Measurements from ENCODE around the gene DHRS4L2. TPM values are rescaled to one million over a fixed set of nuclear protein-coding genes. Genes with fewer than 3 reads are reported as not detected.
"Not testable (repeated sequence)": the region's sequence is repeated elsewhere in the genome, so short reads cannot be mapped to it uniquely, and the experiment has no call there.

Gene DHRS4L2
- total RNA-seq, 2 donors from 2014 or later, result 13.5 to 22.1 TPM

- peak; percentile 70 to 79 for DNase-seq (ENCODE audit: low spot score in 2 of 2)
- H3K9me3 Mint-ChIP-seq, result peaks cover 3 to 9% of the 10 kb centered on the region in 2 donors
- peak overlapping the region; percentile 89 to 92 for H3K27ac Mint-ChIP-seq
- ATAC-seq, result peak; percentile 91 to 92
- peaks cover under 1 to 2% of the 10 kb centered on the region in 2 donors for H3K36me3 Mint-ChIP-seq
These were observed 47.6 kb downstream of the DHRS4L2 start for GRCh38 chr14:24036169-24036962.

DNA sequence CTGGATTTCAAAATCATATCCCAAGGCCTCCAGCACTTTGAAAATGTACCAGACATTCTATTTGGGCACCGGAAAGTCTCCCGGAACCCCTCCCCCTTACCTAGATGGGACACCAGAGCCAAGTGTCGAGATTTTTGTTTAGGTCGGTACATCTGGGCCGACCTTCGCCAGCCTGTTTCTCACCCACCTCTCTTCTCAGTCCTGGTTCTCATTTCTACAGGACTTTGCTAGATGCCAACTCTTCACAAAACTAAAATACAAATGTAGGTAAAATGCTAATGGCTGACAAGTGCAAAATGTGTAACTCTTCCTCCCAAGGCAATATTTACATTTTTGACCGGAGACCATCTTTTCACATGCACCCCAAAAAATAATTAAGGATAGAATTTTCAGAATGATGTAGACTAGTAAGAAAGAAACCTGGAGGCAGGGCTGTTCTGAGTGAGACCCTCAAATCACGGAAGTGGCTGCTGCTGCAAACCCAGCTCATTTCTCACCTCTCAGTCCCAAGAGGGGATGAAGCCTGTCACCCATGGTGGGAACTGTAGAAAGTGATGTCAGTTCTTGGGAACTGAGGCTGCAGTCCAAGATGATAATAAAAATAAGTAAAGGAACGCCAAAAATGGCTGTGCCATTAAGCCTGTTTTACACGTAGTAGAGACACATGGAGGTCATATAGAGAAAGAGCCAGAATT is 48.4 kb downstream of the DHRS4L2 start:
- H3K36me3 Mint-ChIP-seq; H3K9me3 Mint-ChIP-seq; DNase-seq (ENCODE audit: low spot score in 2 of 2): not testable (repeated sequence)
- H3K27ac Mint-ChIP-seq, result peak overlapping the region; percentile 89 to 92
- peak in 1 of 2 donors; percentile 3 for ATAC-seq

DNA sequence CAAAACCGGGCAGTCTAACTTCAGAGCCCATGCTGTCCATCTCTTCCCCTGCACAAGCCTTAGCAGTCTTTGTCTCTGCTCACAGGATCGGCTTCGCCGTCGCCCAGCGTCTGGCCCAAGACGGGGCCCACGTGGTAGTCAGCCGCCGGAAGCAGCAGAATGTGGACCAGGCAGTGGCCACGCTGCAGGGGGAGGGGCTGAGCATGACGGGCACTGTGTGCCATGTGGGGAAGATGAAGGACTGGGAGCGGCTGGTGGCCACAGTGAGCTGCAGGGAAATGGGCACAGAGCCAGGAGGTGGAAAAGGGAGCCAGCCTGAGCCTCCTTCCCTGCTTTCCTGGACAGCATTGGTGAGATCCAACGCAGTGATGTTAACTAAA is 48.9 kb downstream of the DHRS4L2 start:
- Mint-ChIP-seq H3K9me3 (peaks cover 0 to under 1% of the 10 kb centered on the region in 2 donors), H3K36me3 (no peaks in the 10 kb centered on the region), H3K27ac (no peak overlapping the region)
- no peak for ATAC-seq
- no peak for DNase-seq (ENCODE audit: low spot score in 2 of 2)

DNA sequence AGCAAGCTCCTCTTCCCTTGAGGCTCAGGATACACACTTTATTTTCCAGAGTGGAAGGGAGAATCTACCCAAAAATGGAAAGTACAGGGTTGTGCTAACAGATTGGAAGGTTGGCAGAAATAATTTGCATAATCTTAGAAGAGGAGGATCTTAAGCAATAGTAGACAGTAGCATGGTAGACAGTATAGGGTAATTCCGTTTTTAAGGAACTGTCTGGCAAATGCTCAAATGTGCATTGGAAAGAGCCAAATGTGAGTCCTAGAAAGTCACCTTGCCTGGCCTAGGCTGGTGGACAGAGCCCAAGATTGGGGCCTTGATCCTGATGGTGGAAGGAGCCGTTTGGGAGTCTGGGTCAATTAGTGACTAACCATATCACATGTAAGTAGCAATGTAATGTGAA is 50.0 kb downstream of the DHRS4L2 start:
- Mint-ChIP-seq H3K9me3 (no peaks in the 10 kb centered on the region), H3K27ac (peak overlapping the region in 1 of 2 donors; percentile 62), H3K36me3 (no peaks in the 10 kb centered on the region)
- DNase-seq (ENCODE audit: low spot score in 2 of 2) (no peak), ATAC-seq (no peak)

DNA sequence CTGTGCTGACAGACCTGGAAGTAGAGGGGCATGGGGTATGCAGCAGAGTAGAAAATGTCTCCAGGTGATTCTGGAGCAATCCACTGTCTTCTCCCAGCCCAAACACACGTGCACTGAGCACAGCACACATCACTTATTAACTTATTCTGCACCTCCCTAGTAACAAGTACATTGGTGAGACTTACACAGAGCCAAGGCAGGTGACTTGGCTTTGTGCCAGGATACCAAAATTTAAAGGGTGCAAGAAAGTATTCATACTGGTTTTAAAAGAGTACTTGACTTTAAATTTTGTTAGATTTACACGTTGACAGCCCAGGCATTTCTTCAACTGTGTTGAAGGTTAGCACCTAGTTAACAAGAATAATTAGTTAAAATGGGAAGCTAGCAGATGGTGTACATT is 52.0 kb downstream of the DHRS4L2 start:
- DNase-seq (ENCODE audit: low spot score in 2 of 2) (no peak), ATAC-seq (no peak)
- Mint-ChIP-seq H3K27ac (no peak overlapping the region), H3K9me3 (no peaks in the 10 kb centered on the region), H3K36me3 (no peaks in the 10 kb centered on the region)

DNA sequence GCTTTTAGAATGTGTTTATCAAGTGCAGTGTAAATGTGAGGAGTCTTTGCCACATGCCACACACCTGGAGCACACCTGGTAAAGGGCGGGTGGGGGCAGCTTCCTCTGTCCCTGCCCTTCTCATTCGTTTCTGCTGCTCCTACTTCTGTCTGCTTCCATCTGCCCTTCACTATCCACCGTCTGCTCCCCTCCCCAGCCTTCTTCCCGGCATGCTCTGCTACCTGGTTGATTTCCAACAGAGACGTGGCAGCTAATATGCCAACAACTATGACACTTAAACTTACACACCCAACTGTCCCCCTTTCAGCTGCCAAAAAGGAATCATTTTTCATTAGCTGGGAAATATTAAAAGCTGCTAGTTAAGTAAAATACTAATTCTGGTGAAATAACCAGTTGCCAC is 54.0 kb downstream of the DHRS4L2 start:
- no peaks in the 10 kb centered on the region for H3K36me3 Mint-ChIP-seq
- DNase-seq (ENCODE audit: low spot score in 2 of 2), result no peak
- no peak for ATAC-seq
- H3K9me3 Mint-ChIP-seq, result no peaks in the 10 kb centered on the region
- no peak overlapping the region for H3K27ac Mint-ChIP-seq

DNA sequence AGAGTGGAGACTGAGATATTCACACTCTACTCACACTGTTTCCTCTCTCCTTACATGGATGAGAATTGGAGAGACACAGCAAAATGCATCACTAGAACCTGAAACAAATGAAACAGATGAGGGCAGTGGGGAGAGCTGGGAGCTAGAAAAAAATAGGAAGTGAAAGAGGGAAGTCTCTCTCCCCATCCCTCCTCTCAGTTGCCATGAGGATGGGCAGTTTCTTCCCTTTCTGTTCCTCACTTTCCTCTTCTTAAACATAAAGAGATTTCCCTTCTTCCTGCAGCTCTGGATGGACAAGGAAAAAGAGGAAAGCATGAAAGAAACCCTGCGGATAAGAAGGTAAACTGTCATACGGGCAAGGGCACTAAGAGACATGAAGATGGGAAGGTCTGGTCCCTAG is 60.3 kb downstream of the DHRS4L2 start:
- not testable (repeated sequence) for H3K9me3 Mint-ChIP-seq; DNase-seq (ENCODE audit: low spot score in 2 of 2); H3K36me3 Mint-ChIP-seq; H3K27ac Mint-ChIP-seq; ATAC-seq

- not testable (repeated sequence) for H3K36me3 Mint-ChIP-seq; H3K27ac Mint-ChIP-seq; H3K9me3 Mint-ChIP-seq; ATAC-seq; DNase-seq (ENCODE audit: low spot score in 2 of 2)
These were observed 62.0 kb downstream of the DHRS4L2 start for GRCh38 chr14:24050753-24051152.

DNA sequence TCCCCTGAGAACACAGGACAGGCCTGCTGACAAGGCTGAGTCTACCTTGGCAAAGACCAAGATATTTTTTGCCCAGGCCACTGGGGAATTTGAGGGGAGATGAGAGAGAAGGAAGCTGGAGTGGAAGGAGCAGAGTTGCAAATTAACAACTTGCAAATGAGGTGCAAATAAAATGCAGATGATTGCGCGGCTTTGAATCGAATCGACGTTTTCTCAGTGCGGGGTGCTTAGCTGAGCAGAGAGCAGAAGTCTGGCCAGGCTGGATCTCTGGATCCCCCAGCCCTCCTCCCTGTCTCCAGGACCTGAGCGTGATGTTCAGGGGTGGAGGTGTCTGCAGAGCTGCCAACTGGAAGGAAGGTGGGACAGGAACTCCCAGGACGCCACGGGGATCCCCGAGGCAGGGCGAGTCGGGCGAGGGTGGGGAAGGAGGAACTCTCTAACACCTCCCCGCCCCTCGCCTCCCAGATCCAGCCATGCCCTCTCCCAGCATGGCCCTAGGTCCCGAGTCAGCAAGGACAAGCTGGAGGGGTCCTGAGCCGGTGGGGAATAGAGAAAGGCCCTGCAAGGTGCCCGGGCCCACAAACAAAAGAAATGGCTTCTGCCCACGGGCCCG is 62.6 kb downstream of the DHRS4L2 start:
- Mint-ChIP-seq H3K9me3 (no peaks in the 10 kb centered on the region), H3K27ac (no peak overlapping the region), H3K36me3 (peaks cover 0 to 7% of the 10 kb centered on the region in 2 donors)
- DNase-seq (ENCODE audit: low spot score in 2 of 2) (no peak), ATAC-seq (no peak)

DNA sequence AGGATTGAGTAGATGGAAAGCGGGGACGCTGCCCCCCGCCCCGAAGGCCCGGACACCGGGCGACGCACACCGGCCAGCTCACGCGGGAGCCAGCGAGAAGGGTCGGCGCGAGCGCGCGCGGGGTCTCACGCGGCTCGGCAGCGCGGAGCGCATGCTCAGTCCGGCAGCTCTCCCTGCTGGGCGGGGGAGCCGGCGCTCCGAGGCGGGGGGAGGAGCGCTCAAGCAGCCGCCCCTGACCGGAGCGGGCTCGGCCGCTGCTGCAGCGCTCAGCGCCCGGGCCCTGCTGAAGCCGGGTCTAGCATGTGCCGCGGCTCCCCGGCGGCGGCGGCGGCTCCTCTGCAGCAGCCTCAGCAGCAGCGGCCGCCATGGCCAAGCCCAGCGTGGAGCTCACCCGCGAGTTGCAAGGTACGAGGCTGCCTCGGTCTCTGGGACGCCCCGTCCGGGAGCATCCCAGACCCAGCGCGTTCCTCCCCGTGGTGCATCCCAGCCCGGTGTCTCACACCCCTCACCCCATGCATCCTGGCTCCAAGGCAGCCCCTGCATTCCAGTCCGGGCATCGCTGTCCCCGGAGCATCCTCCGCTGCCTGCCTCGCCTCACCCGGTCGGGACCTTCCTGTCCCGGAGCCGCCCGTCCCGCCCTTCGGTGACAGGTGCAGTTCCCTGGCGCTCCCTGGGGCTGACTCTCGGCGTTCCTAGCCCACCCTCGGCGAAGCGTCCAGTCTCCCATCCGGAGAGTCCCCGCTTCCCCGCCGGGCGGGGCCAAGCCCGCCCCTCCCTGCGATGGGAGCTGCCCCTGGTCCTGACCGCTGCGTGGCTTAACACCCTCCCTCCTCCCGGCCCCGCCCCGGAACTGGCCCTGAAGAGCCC is 63.3 kb downstream of the DHRS4L2 start, which contains the start of gene CARMIL3:
Gene CARMIL3, plus strand, starts transcription at position 221 of the 867 bp plus-strand sequence. Its CDS starts 145 bp downstream, at position 366.
- Mint-ChIP-seq H3K27ac (peak within 1 kb of the TSS; percentile 40 to 73), H3K9me3 (no peaks in the 10 kb centered on the region), H3K36me3 (peaks cover 0 to 7% of the 10 kb centered on the region in 2 donors)
- peak in 1 of 2 donors; percentile 68 for DNase-seq (ENCODE audit: low spot score in 2 of 2)
- ATAC-seq, result peak; percentile 58 to 67

- H3K9me3 Mint-ChIP-seq, result no peaks in the 10 kb centered on the region
- H3K27ac Mint-ChIP-seq, result peak overlapping the region; percentile 40 to 73
- peaks cover 0 to 7% of the 10 kb centered on the region in 2 donors for H3K36me3 Mint-ChIP-seq
- DNase-seq (ENCODE audit: low spot score in 2 of 2), result peak; percentile 57 to 73
- peak; percentile 88 for ATAC-seq
These were observed 64.2 kb downstream of the DHRS4L2 start for GRCh38 chr14:24052656-24053547.

DNA sequence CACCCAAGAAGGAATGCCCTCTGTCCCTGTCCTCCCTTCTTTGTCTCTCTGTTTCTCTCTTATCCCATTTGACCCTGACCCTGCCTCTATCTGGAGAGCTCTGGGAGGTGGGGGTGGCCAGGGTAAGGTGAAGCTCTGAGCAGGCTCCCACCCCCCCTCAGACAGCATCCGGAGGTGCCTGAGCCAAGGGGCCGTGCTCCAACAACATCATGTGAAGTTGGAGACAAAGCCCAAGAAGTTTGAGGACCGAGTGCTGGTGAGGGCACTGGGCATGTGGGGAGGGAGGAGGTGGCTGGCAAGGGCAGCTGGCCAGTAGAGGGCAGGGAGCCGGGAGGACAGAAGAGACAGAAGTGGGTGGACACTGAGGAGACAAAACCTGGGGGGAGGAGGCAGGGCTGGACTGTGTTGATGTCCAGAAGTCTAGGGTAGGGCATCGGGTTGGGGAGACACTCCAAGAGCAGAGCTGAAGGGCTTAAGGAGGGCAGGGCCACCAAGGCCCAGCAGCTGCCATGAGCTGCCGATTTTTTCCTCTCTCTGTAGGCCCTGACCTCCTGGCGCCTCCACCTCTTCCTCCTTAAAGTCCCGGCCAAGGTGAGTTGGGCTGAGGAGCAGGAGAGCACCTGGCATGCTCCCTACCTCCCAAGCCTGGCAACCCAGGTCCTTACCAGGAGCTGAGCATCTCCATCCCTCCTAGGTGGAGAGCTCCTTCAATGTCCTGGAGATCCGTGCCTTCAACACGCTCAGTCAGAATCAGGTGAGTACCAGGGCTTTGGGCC is 65.0 kb downstream of the DHRS4L2 start:
- DNase-seq (ENCODE audit: low spot score in 2 of 2) (no peak), ATAC-seq (no peak)
- Mint-ChIP-seq H3K36me3 (peaks cover 0 to 7% of the 10 kb centered on the region in 2 donors), H3K9me3 (no peaks in the 10 kb centered on the region), H3K27ac (peak overlapping the region in 1 of 2 donors; percentile 73)

GRCh38 chr14:24054324-24054641 is 65.6 kb downstream of the DHRS4L2 start:
- ATAC-seq (no peak), DNase-seq (ENCODE audit: low spot score in 2 of 2) (no peak)
- Mint-ChIP-seq H3K9me3 (no peaks in the 10 kb centered on the region), H3K36me3 (peaks cover 0 to 7% of the 10 kb centered on the region in 2 donors), H3K27ac (peak overlapping the region in 1 of 2 donors; percentile 73)

DNA sequence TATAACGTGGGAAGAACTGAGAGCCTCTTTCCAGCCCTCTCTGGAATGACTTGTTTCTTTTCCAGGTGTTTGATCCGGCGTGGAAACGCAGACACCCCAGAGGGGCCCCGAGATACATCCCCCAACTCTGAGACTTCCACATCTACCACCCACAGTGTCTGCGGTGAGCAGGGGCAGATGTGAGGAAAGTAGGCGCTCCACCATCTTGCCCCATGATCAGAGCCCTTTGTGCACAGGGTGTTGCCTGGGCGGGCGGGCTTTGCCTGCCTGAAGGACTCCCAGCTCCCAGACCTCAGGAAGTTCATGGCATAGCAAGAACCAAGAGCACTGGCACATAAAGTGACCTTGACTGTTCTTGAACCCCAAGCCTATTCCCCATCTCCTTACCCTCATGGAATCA is 65.9 kb downstream of the DHRS4L2 start:
- Mint-ChIP-seq H3K36me3 (peaks cover 0 to 7% of the 10 kb centered on the region in 2 donors), H3K9me3 (no peaks in the 10 kb centered on the region), H3K27ac (no peak overlapping the region)
- ATAC-seq (no peak), DNase-seq (ENCODE audit: low spot score in 2 of 2) (no peak)

Measured in activated naive CD4-positive, alpha-beta T cell treated with anti-CD3 and anti-CD28 coated beads, Interleukin-2, amount 50 U/mL, for 72 hours (primary cell).